GM23338 (cell line): ENCODE data around the gene KCNT1. TPM values are rescaled to one million over a fixed set of nuclear protein-coding genes. Genes with fewer than 3 reads are reported as not detected.

Source experiments
- ATAC-seq: fragments of 200-7000 bp; cut with Tn5 transposase; 3 replicates; pipeline ENCODE4 v1.9.1; 2020
- DNase-seq: peaks from one replicate; pipeline ENCODE4 v3.0.0-alpha.2; 2015; ENCODE audit warnings: low spot score
- H2AFZ ChIP-seq: fragments of 200-600 bp; sonication (generic); 2 replicates; pipeline ENCODE4 v1.8.0; 2016; ENCODE audit warnings: antibody characterized with exemption, mild to moderate bottlenecking, moderate library complexity
- H3F3A ChIP-seq: fragments of 200-600 bp; sonication (generic); replicated peaks from 2 replicates; pipeline ENCODE4 v1.8.0; 2017; ENCODE audit warnings: antibody characterized with exemption, mixed run types, low read depth
- H3K27ac ChIP-seq: fragments of 200-600 bp; sonication (generic); 2 replicates; pipeline ENCODE4 v1.6.1; 2016; ENCODE audit warnings: low read depth
- H3K27me3 ChIP-seq: fragments of 200-600 bp; sonication (generic); 2 replicates; pipeline ENCODE4 v1.8.0; 2016; ENCODE audit warnings: mild to moderate bottlenecking, mixed run types, moderate library complexity; ENCODE audit not compliant: insufficient read depth
- H3K36me3 ChIP-seq: fragments of 200-600 bp; sonication (generic); 2 replicates; pipeline ENCODE4 v1.8.0; 2016; ENCODE audit warnings: mild to moderate bottlenecking; ENCODE audit not compliant: insufficient read depth
- H3K4me1 ChIP-seq: fragments of 200-600 bp; sonication (generic); 2 replicates; pipeline ENCODE4 v1.8.0; 2016; ENCODE audit warnings: mild to moderate bottlenecking, moderate library complexity; ENCODE audit not compliant: insufficient read depth
- H3K4me2 ChIP-seq: fragments of 200-600 bp; sonication (generic); 2 replicates; pipeline ENCODE4 v1.7.1; 2017; ENCODE audit warnings: mixed run types
- H3K4me3 ChIP-seq: fragments of 200-600 bp; sonication (generic); 2 replicates; pipeline ENCODE4 v1.6.1; 2016; ENCODE audit warnings: mixed run types
- H3K79me2 ChIP-seq: fragments of 200-600 bp; sonication (generic); replicated peaks from 2 replicates; pipeline ENCODE4 v1.8.0; 2017; ENCODE audit warnings: mild to moderate bottlenecking; ENCODE audit not compliant: insufficient read depth
- H3K9me2 ChIP-seq: fragments of 200-600 bp; sonication (generic); 2 replicates; pipeline ENCODE4 v1.8.0; 2017; ENCODE audit not compliant: insufficient read depth
- H4K20me1 ChIP-seq: fragments of 200-600 bp; sonication (generic); replicated peaks from 2 replicates; pipeline ENCODE4 v1.8.0; 2017; ENCODE audit warnings: mild to moderate bottlenecking; ENCODE audit not compliant: insufficient read depth
- H3K27ac Mint-ChIP-seq: 2 replicates; pipeline ENCODE4 v1.8.0; 2020; ENCODE audit warnings: inconsistent platforms, mild to moderate bottlenecking, moderate library complexity, mixed read lengths
- H3K27me3 Mint-ChIP-seq: 3 replicates; pipeline ENCODE4 v1.8.0; 2022; ENCODE audit warnings: low read depth, mild to moderate bottlenecking, moderate library complexity, mixed read lengths, inconsistent platforms; ENCODE audit not compliant: insufficient read depth, poor library complexity
- H3K36me3 Mint-ChIP-seq: 3 replicates; pipeline ENCODE4 v1.8.0; 2021; ENCODE audit warnings: low read depth, mild to moderate bottlenecking, inconsistent platforms, moderate library complexity, mixed read lengths
- H3K4me1 Mint-ChIP-seq: 3 replicates; pipeline ENCODE4 v1.8.0; 2020; ENCODE audit warnings: mild to moderate bottlenecking, inconsistent platforms, mixed read lengths
- H3K4me3 Mint-ChIP-seq: 3 replicates; pipeline ENCODE4 v1.8.0; 2021; ENCODE audit warnings: moderate library complexity, mild to moderate bottlenecking, inconsistent platforms, mixed read lengths
- H3K9me3 Mint-ChIP-seq: 3 replicates; pipeline ENCODE4 v1.8.0; 2020; ENCODE audit warnings: moderate library complexity, mild to moderate bottlenecking, inconsistent platforms, mixed read lengths
- JUNB ChIP-seq: IDR thresholded peaks from one replicate; pipeline ENCODE4 v1.6.1; 2016; ENCODE audit warnings: antibody characterized with exemption; ENCODE audit not compliant: unreplicated experiment
- ZNF331 ChIP-seq: fragments of 250-450 bp; sonication (Bioruptor Pico); IDR thresholded peaks from 2 replicates; pipeline ENCODE4 v1.5.0; 2020; ENCODE audit warnings: low read depth, mild to moderate bottlenecking, moderate library complexity
- polyA plus RNA-seq: library from polyadenylated mRNA; unstranded; fragments of >200 nt; fragmentation: Nextera tagmentation; extraction: Ambion mirVana; gene quantifications from 2 replicates; pipeline ENCODE4 v1.2.1, GENCODE V29; 2016
- total RNA-seq: library from RNA; depleted of rRNA; stranded (reverse); fragments of >200 nt; shearing (Covaris generic); gene quantifications from 2 replicates; pipeline ENCODE4 v1.2.3, GENCODE V29; 2014
- TF ChIP-seq, protein P1 (sequence below), 2 experiments: fragments of 200-600 bp in 1 of 2; sonication (generic) in 1 of 2; conservative IDR thresholded peaks; 2 replicates each; pipeline versions ENCODE4 v1.5.1 to v1.6.1; 2016 to 2017; ENCODE audit warnings: antibody characterized with exemption in 2 of 2, low read depth in 2 of 2, mild to moderate bottlenecking in 2 of 2, moderate library complexity in 1 of 2
- TF ChIP-seq, protein P2 (sequence below): fragments of 250-450 bp; sonication (Bioruptor Pico); IDR thresholded peaks from 2 replicates; pipeline ENCODE4 v1.5.0; 2020; ENCODE audit warnings: mild to moderate bottlenecking, moderate library complexity

Gene KCNT1
- total and polyA plus RNA-seq, 2 experiments from 2014 or later, result 0.05 to 0.28 TPM

DNA sequence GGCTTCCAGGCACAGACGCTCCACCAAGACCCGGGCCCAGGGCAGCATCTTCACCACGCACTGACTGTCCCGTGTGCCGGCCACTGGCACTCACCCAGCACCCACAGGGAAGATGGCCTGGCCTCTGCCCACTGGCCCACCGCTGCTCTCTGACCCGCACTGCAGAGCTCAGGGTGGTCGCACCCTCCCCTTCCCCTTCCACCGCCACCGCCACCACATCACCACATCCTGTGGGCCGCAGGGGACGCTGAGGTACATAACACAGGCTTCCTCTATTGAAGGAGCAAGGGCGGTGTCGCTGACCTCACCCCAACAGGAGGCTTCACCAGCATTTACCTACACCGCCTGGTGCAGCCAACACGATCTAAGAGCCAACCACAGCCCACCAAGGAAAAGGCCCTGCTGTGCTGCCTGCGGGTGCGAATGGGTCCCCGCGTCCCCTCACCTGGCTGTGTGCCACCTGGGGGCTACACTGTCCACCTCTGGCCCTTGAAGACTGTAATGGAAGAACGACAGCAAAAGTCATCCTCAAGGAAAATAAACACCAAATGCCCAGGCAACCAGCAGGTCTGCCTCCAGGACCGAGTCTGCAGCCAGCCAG lies 103.5 kb downstream of the KCNT1 start:
- H3K27me3 ChIP-seq, result no peaks in the 10 kb centered on the region
- Mint-ChIP-seq H3K36me3 (peaks cover 11% of the 10 kb centered on the region; the same call in 2 of the 3 replicates), H3K4me1 (peaks cover 13% of the 10 kb centered on the region), H3K4me3 (no peak overlapping the region), H3K9me3 (no peaks in the 10 kb centered on the region), H3K27me3 (peaks cover 7% of the 10 kb centered on the region), H3K27ac (no peak overlapping the region)
- peaks cover 6% of the 10 kb centered on the region for H4K20me1 ChIP-seq
- TF ChIP-seq JUNB (no peak), ZNF331 (CRISPR knock-in tag) (no peak)
- TF ChIP-seq, protein P1, sequence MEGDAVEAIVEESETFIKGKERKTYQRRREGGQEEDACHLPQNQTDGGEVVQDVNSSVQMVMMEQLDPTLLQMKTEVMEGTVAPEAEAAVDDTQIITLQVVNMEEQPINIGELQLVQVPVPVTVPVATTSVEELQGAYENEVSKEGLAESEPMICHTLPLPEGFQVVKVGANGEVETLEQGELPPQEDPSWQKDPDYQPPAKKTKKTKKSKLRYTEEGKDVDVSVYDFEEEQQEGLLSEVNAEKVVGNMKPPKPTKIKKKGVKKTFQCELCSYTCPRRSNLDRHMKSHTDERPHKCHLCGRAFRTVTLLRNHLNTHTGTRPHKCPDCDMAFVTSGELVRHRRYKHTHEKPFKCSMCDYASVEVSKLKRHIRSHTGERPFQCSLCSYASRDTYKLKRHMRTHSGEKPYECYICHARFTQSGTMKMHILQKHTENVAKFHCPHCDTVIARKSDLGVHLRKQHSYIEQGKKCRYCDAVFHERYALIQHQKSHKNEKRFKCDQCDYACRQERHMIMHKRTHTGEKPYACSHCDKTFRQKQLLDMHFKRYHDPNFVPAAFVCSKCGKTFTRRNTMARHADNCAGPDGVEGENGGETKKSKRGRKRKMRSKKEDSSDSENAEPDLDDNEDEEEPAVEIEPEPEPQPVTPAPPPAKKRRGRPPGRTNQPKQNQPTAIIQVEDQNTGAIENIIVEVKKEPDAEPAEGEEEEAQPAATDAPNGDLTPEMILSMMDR (conservative IDR thresholded peaks at IDR 0.05; ENCODE audit: low read depth in 2 of 2), result no peak
- no peaks in the 10 kb centered on the region for H3K4me1 ChIP-seq
- no peaks in the 10 kb centered on the region for H3K9me2 ChIP-seq
- peak; percentile 13 for ATAC-seq
- H3K79me2 ChIP-seq, result no peaks in the 10 kb centered on the region
- no peak overlapping the region for H3K4me3 ChIP-seq
- no peak overlapping the region for H3K4me2 ChIP-seq
- no peak overlapping the region for H2AFZ ChIP-seq
- no peaks in the 10 kb centered on the region for H3F3A ChIP-seq
- 0 out of 2 replicates have a peak, but pooled peaks cover 6% of the 10 kb centered on the region for H3K36me3 ChIP-seq
- H3K27ac ChIP-seq, result peak overlapping the region; percentile 63; the same call in 1 of the 2 replicates
- no peak for DNase-seq

DNA sequence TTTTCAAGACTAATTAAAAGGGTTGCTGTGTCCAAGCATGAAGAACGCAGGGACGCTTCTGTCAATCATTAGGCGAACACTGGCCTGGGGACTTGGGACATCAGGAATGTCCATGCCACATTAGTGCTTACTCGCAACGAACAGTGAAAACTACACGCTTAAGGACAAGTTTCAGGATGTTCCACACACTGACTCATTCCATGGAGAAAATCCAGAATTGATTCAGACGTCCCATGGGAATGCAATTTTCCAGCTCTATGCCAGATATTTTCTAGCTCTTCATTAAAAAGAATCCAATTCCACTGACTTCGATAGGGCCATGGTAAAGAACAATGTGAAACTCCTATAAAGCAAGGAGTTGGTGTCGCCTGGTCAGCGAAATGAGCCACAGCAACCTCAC lies 107.2 kb downstream of the KCNT1 start:
- Histone ChIP-seq H3K27ac (no peak overlapping the region), H3K4me2 (no peak overlapping the region), H3K4me1 (no peaks in the 10 kb centered on the region), H2AFZ (no peak overlapping the region), H3K4me3 (no peak overlapping the region), H4K20me1 (peaks cover 6% of the 10 kb centered on the region), H3K79me2 (no peaks in the 10 kb centered on the region), H3F3A (no peaks in the 10 kb centered on the region), H3K36me3 (0 out of 2 replicates have a peak, but pooled peaks cover 6% of the 10 kb centered on the region), H3K9me2 (no peaks in the 10 kb centered on the region), H3K27me3 (no peaks in the 10 kb centered on the region)
- no peak overlapping the region for H3K4me3 Mint-ChIP-seq
- no peaks in the 10 kb centered on the region for H3K9me3 Mint-ChIP-seq
- H3K4me1 Mint-ChIP-seq, result peaks cover 5% of the 10 kb centered on the region
- no peak for DNase-seq
- H3K36me3 Mint-ChIP-seq, result peaks cover 44% of the 10 kb centered on the region
- peaks cover 11% of the 10 kb centered on the region for H3K27me3 Mint-ChIP-seq
- H3K27ac Mint-ChIP-seq, result no peak overlapping the region
- ATAC-seq, result no peak
- TF ChIP-seq, protein P2, sequence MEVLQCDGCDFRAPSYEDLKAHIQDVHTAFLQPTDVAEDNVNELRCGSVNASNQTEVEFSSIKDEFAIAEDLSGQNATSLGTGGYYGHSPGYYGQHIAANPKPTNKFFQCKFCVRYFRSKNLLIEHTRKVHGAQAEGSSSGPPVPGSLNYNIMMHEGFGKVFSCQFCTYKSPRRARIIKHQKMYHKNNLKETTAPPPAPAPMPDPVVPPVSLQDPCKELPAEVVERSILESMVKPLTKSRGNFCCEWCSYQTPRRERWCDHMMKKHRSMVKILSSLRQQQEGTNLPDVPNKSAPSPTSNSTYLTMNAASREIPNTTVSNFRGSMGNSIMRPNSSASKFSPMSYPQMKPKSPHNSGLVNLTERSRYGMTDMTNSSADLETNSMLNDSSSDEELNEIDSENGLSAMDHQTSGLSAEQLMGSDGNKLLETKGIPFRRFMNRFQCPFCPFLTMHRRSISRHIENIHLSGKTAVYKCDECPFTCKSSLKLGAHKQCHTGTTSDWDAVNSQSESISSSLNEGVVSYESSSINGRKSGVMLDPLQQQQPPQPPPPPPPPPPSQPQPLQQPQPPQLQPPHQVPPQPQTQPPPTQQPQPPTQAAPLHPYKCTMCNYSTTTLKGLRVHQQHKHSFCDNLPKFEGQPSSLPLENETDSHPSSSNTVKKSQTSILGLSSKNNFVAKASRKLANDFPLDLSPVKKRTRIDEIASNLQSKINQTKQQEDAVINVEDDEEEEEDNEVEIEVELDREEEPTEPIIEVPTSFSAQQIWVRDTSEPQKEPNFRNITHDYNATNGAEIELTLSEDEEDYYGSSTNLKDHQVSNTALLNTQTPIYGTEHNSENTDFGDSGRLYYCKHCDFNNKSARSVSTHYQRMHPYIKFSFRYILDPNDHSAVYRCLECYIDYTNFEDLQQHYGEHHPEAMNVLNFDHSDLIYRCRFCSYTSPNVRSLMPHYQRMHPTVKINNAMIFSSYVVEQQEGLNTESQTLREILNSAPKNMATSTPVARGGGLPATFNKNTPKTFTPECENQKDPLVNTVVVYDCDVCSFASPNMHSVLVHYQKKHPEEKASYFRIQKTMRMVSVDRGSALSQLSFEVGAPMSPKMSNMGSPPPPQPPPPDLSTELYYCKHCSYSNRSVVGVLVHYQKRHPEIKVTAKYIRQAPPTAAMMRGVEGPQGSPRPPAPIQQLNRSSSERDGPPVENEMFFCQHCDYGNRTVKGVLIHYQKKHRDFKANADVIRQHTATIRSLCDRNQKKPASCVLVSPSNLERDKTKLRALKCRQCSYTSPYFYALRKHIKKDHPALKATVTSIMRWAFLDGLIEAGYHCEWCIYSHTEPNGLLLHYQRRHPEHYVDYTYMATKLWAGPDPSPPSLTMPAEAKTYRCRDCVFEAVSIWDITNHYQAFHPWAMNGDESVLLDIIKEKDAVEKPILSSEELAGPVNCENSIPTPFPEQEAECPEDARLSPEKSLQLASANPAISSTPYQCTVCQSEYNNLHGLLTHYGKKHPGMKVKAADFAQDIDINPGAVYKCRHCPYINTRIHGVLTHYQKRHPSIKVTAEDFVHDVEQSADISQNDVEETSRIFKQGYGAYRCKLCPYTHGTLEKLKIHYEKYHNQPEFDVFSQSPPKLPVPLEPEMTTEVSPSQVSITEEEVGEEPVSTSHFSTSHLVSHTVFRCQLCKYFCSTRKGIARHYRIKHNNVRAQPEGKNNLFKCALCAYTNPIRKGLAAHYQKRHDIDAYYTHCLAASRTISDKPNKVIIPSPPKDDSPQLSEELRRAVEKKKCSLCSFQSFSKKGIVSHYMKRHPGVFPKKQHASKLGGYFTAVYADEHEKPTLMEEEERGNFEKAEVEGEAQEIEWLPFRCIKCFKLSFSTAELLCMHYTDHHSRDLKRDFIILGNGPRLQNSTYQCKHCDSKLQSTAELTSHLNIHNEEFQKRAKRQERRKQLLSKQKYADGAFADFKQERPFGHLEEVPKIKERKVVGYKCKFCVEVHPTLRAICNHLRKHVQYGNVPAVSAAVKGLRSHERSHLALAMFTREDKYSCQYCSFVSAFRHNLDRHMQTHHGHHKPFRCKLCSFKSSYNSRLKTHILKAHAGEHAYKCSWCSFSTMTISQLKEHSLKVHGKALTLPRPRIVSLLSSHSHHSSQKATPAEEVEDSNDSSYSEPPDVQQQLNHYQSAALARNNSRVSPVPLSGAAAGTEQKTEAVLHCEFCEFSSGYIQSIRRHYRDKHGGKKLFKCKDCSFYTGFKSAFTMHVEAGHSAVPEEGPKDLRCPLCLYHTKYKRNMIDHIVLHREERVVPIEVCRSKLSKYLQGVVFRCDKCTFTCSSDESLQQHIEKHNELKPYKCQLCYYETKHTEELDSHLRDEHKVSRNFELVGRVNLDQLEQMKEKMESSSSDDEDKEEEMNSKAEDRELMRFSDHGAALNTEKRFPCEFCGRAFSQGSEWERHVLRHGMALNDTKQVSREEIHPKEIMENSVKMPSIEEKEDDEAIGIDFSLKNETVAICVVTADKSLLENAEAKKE (CRISPR knock-in tag), result no peak
- no peak for TF ChIP-seq ZNF331 (CRISPR knock-in tag)
